IPS-NIHi7 (cell line): ENCODE data around the gene DST.
A peak's percentile ranks its signal among the peaks of the same experiment; 100 is the strongest.

Experiments used
- DNase-seq: peaks from one replicate; pipeline ENCODE4 v3.0.0; 2012; ENCODE audit warnings: mixed read lengths; ENCODE audit errors: extremely low spot score

DST gene

DNA sequence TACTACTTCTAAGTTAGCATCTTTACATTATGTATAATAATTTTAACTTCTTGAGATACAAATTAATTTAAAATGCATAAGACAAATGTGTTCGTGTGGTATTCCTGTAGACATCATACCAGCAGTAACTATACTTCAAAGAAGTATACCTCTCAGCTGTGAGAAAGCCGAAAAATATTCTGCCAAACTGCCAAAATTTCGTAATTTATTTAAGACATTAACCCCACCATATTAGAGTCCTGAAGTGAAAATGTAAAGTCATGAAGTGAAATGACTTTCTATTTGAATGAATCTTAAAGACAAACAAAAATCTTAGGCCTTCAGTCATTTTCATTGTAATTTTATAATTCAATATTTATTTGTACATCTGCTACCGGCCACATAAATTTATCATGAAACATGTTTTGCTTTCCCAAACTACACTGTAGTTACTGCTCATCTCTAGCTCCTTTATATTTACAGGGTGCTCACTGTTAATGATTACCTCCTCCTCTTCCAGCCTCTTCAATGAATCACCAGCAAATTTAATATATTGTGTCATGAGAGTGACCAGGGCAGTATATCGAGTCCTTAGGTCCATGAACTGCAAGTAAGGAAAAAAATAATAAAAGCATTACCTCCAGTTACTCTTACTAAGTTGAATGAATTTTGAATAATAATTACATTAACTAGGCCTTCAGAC is 18.5 kb downstream of the DST start:
- DNase-seq, result no peak

DNA sequence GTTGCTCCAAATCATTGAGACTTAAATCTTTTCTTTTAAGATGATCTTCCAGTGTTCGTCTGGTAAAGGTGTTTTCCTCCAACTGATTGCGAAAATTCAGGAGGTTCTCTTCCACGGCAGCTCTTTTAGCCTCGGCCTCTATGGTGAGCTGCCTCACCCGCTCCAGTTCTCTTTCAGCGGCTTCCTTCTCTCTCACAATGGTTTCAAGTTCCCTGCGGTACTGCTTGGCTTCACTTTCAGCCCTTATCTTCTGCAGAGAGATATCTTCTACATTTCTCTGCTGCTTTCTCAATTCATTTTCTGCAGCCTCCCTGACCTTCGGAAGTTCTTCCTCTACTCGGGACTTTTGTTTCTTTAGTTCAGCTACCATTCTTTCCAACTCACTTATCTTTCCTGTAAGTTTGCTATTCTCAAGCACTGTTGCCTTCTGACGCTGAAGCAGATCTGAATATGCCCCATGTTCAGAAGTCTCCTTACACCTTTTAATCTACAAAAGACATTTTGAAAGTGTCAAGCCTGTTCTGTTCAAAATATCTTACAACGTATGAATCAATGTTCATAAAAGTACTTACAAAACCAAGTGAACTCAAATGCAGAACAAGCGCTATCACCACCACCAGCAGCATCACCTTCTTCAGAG is 22.3 kb downstream of the DST start:
- no peak for DNase-seq

GRCh38 chr6:56618050-56618449 is 24.6 kb downstream of the DST start:
- peak; percentile 38 for DNase-seq

DNA sequence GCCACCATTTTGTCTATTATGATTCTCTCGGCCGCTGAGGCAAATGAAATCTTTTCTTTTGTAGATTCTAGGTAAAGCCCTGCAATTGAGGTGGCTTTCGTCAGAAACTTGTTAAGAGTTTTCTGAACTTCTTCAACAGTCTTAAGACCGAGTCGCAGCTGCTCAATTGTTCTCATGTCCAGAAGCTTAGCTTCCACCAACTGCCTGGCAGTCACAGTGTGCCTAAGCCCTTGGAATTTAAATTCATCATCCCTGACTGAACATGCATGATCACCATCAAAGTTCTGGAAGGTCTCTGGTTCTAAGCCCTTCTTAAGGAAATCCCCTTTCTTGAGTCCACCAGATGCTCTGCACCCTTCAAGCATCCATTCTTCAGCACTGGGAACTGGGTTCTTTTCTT is 25.7 kb downstream of the DST start:
- DNase-seq, result no peak

DNA sequence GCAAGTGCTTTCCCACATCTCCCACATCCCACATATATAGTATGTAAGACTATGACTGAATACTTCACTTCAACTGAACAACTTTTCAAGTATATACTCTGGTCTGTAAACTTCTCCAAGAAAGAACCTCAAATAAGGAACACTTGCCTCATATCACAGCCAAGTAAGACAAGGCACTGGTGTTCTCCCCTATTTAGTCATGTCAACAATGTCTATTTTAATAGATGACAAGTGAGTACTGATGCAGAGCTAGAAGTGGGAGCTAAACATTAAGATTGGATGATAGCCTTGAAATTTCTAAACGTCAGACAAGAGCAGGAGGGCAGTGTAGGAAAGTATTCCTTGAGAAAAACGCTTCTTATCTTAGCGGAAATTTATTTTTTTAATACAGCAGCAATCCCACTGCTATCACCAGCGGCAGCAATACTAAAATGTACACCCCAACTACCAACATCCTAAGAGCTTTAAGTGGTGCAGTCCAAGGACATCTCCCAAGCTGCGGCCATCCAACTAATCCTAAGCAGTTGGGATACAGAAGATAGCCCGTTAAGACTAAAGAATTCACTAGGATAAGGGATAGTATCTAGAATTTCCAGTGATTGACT is 29.3 kb downstream of the DST start:
- DNase-seq, result no peak

GRCh38 chr6:56608332-56608731 is 34.4 kb downstream of the DST start:
- no peak for DNase-seq

GRCh38 chr6:56607111-56607752 is 35.5 kb downstream of the DST start:
- no peak for DNase-seq

GRCh38 chr6:56605435-56605834 is 37.3 kb downstream of the DST start:
- no peak for DNase-seq

DNA sequence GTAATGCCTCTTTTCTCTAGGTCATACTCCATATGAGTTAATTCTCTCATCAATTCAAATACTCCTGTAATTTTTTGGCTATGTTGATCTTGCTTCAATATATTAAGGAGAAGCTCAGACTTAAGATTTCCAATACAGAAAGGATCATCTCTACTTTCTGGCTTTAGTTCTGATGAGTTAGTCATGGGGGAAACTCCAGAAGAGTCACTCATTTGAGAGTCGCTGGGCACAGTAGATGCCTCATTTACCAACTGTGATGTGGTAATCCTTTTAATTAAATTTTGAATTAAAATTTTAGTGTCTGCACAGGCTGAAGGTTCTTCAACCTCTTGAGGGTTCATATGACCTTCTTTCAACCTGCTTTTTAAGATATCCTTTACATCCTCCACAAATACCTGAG is 38.5 kb downstream of the DST start:
- DNase-seq, result no peak

DNA sequence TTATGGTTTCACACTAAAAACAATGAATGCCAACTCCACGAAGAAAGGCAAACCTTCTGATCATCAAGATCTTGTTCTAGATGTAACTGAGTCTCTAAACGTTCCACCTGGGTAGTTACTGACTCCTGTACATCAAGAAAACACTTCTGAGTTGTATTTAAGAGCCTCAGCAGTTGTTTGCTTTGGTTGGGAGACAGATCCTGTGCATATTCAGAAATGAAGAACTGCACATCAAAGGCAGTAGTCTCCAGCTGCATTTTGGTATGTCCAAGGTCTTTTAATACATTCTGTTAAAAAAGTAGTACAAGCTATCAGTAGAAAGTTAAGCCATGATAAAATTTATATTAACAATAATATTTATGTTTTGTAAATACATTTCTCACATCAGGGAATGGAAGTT is 41.3 kb downstream of the DST start:
- no peak for DNase-seq

GRCh38 chr6:56595490-56596122 is 47.1 kb downstream of the DST start:
- DNase-seq, result peak; percentile 64

DNA sequence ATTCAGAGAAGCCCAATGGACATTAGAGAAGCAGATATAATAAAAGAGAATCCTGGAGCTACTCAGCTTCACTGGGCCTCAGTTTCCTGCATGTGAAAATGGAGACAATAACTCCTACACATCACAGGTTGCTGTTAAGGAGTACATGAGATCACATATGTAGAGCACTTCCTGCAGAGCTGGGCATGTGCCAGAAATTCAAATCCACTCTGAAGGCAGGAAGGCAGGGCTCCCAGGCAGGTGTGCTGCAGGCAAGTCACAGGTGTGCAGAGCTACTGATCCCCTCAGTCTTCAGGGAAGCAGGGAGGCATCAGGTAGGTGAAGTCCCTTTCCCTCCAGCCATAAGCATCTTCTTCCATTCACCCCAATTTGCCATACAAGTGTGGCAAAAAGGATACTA is 48.0 kb downstream of the DST start:
- DNase-seq, result no peak

GRCh38 chr6:56593801-56594318 is 48.8 kb downstream of the DST start:
- no peak for DNase-seq

DNA sequence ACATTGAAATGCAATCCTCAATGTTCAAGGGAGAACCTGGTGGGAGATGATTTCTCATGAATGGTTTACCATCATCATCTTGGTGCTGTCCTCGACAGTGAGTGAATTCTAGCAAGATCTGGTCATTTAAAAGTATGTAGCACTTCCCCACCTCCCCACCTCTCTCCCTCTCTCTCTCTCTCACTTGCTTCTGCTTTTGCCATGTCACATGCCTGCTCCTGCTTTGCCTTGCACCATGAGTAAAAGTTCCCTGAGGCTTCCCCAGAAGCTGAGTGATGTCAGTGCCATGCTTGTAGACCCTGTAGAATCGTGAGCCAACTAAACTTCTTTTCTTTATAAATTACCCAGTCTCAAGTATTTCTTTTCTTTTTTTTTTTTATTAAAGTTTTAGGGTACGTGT is 60.5 kb downstream of the DST start:
- no peak for DNase-seq

DNA sequence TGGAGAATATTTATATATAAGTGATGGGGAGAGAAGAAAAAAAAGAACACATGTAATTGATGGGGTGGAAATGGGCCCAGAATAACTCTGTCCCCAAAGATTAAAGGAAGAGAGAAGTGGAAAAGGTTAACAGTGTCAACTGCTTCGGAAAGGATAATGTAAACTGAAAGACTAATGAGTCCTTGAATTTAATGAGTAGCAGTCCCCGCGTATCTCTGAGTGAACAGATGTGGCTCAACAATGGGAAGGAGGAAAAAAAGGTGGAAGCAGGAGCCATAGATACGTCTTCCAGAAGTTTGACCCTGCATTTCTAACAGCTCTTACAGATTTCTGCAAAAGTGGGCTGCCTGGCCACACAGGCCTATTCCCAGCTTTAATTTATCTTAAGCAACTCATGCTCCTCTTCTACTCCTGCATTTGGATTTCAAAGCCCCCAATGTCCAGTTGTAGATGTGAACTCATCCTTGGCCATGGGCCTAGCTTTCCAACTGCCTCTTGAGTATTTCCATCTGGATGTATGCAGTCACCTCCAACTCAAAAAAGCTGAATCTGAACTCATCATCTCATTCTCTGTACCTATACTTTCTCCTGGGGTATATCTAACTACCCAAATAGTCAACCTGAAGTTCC is 61.3 kb downstream of the DST start:
- no peak for DNase-seq

GRCh38 chr6:56580271-56580670 is 62.4 kb downstream of the DST start:
- DNase-seq, result no peak

DNA sequence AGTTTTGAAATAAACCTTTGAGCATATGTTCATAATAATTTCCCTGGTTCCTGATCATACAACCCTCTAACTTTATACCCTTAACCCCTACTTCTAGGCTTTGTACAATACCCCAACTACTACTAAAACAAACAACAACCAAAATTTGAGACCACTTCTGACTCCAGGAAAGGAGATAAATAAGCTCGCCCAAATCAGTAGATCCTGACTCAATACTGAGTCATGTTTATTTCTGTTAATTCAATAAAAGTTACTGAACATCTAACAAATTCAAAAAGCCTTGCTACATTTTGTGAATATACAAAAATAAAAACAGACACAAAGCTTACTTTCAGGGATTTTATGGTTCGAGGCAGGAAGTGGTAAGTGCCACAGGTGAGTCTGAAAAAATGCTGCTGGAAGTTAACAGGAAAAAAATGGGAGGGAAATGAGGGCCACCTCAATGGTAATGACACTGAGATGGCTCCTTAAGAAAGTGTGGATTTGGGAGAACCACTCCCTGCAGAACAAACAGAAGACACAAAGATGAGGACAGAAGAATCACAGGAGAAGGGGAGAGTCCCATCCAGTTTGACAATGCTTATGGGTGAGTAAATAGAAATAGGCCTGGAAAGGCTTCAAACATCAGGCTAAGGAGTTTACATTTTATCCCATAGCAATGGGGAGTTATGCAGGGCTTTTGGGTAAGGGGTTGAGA is 63.4 kb downstream of the DST start:
- no peak for DNase-seq

DNA sequence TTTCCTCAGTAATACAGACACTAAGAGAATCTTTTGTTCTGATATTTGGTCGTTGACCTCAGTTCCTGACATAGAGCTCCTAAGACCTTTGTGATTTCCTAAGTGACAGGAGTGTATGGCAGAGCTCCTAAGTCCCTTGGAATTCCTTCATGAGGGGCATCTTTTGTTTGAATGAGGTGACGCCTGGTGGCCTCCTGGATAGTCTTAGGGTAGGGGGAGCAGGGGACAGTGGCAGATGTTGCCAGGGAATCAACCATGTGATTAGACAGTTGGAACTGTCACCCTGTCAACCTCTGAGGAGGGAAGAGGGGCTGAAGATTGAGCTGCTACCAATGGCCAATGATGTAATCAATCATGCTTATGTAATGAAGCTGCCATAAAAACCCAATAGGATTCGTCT is 67.0 kb downstream of the DST start:
- no peak for DNase-seq

DNA sequence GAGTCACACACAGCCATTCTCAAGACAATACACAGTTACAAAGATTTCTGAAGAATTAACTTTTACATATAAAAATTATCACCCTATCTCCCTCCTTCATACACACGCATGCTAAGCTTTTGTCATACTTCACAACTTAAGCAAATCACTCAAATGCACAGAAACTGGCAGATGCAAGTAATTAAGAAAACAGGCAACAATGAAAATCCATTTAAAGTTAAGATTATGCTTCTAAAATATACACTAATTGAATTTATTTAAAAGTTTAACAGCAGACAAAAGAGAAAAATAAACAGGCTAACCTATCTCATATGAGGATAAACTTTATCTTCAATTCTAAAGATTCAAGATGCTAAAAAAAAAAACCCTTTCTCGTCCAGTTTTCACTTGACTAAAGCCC is 68.4 kb downstream of the DST start:
- DNase-seq, result no peak

- no peak for DNase-seq
Measured at GRCh38 chr6:56573624-56574023, 69.1 kb downstream of the DST start.
